Endodermal cell (in vitro differentiated cells): ENCODE measurements around the gene NAALADL2. TPM values are rescaled to one million over a fixed set of nuclear protein-coding genes. Genes with fewer than 3 reads are reported as not detected.

ENCODE experiments used
- DNase-seq: peaks from one replicate; pipeline ENCODE4 v3.0.0-alpha.2; 2017
- H3K27ac ChIP-seq: 2 replicates; pipeline ENCODE4 v1.5.1; 2013; ENCODE audit warnings: mild to moderate bottlenecking, low read depth, low read length, moderate library complexity
- H3K27me3 ChIP-seq: 2 replicates; pipeline ENCODE4 v1.6.1; 2013; ENCODE audit warnings: mild to moderate bottlenecking, low read length, moderate library complexity; ENCODE audit not compliant: insufficient read depth, control insufficient read depth, poor library complexity, severe bottlenecking
- H3K36me3 ChIP-seq: 2 replicates; pipeline ENCODE4 v1.7.0; 2013; ENCODE audit warnings: mild to moderate bottlenecking, low read length, moderate library complexity; ENCODE audit not compliant: control insufficient read depth, insufficient read depth
- H3K4me1 ChIP-seq: one replicate; pipeline ENCODE4 v1.7.0; 2013; ENCODE audit warnings: low read length; ENCODE audit not compliant: control insufficient read depth, insufficient read depth
- H3K4me3 ChIP-seq: 2 replicates; pipeline ENCODE4 v1.5.1; 2013; ENCODE audit warnings: mild to moderate bottlenecking, low read length, moderate library complexity
- H3K9ac ChIP-seq: 2 replicates; pipeline ENCODE4 v1.6.1; 2013; ENCODE audit warnings: mild to moderate bottlenecking, low read length, moderate library complexity; ENCODE audit not compliant: poor library complexity, severe bottlenecking; ENCODE audit errors: extremely low read depth
- H3K9me3 ChIP-seq: 2 replicates; pipeline ENCODE4 v1.6.1; 2013; ENCODE audit warnings: mild to moderate bottlenecking, low read length, moderate library complexity; ENCODE audit not compliant: control insufficient read depth
- H3K27ac Mint-ChIP-seq: 2 replicates; pipeline ENCODE4 v1.8.0; 2020; ENCODE audit warnings: mixed read lengths
- H3K27me3 Mint-ChIP-seq: 2 replicates; pipeline ENCODE4 v1.8.0; 2021; ENCODE audit warnings: mild to moderate bottlenecking, mixed read lengths; ENCODE audit not compliant: insufficient read depth
- H3K36me3 Mint-ChIP-seq: 2 replicates; pipeline ENCODE4 v1.8.0; 2020; ENCODE audit warnings: low read depth, mixed read lengths
- H3K4me1 Mint-ChIP-seq: 2 replicates; pipeline ENCODE4 v1.8.0; 2020; ENCODE audit warnings: mixed read lengths
- H3K4me3 Mint-ChIP-seq: 2 replicates; pipeline ENCODE4 v1.8.0; 2020; ENCODE audit warnings: mild to moderate bottlenecking, moderate library complexity, mixed read lengths
- H3K9me3 Mint-ChIP-seq: 2 replicates; pipeline ENCODE4 v1.8.0; 2020; ENCODE audit warnings: mild to moderate bottlenecking, mixed read lengths
- WGBS, 2 experiments: methylation state at CpG; one replicate each; pipeline versions ENCODE4 v1.1.5 to v1.1.7; 2013; ENCODE audit warnings: missing lambda C conversion rate in 2 of 2, mixed read lengths in 1 of 2; ENCODE audit not compliant: insufficient coverage in 1 of 2, insufficient read length in 1 of 2; 5-methylcytosine and 5-hydroxymethylcytosine counted together
- total RNA-seq, 2 donors: library from RNA; stranded (reverse); fragmentation: NEBNext Ultra II Directional in 1 of 2; extraction: Animal tissue kit (Norgen Biotek cat#: 25700) in 1 of 2; gene quantifications; 2 replicates in 1 of 2; 3 replicates in 1 of 2; pipeline ENCODE4 v1.2.1, GENCODE V29; 2021
- TF ChIP-seq, protein P1 (sequence below): fragments of 200-600 bp; sonication (generic); conservative IDR thresholded peaks from 2 replicates; pipeline ENCODE4 v1.5.0; 2021; ENCODE audit warnings: antibody characterized with exemption, mild to moderate bottlenecking

NAALADL2 gene
- total RNA-seq, 2 donors from 2014 or later, result 1.6 to 1.8 TPM

DNA sequence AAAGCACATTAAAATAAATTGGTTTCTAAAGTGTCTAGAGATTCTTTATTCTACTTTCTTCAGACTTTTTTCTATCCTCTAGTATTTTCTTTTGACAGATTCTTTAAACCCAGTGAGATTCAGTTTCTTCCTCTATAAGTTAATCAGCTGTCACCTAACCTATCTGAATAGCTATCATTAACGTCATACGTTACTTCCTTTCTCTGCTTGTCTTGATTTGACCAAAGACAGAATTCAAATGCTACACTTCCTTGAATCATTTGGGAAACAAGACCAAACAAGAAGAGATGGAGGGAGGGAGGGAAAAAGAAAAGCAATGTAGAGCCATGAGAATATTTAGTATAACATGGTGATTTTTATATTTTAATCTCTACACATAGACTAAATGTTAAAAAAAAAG is 235.2 kb downstream of the NAALADL2 start:
- H3K9me3 ChIP-seq, result no peaks in the 10 kb centered on the region
- H3K27ac ChIP-seq, result no peak overlapping the region
- Mint-ChIP-seq H3K36me3 (no peaks in the 10 kb centered on the region), H3K9me3 (no peaks in the 10 kb centered on the region), H3K27me3 (peaks cover 17% of the 10 kb centered on the region), H3K4me1 (peaks cover 4% of the 10 kb centered on the region), H3K27ac (no peak overlapping the region), H3K4me3 (no peak overlapping the region)
- no peak overlapping the region for H3K4me3 ChIP-seq
- H3K36me3 ChIP-seq, result no peaks in the 10 kb centered on the region
- H3K9ac ChIP-seq, result no peak overlapping the region
- TF ChIP-seq, protein P1, sequence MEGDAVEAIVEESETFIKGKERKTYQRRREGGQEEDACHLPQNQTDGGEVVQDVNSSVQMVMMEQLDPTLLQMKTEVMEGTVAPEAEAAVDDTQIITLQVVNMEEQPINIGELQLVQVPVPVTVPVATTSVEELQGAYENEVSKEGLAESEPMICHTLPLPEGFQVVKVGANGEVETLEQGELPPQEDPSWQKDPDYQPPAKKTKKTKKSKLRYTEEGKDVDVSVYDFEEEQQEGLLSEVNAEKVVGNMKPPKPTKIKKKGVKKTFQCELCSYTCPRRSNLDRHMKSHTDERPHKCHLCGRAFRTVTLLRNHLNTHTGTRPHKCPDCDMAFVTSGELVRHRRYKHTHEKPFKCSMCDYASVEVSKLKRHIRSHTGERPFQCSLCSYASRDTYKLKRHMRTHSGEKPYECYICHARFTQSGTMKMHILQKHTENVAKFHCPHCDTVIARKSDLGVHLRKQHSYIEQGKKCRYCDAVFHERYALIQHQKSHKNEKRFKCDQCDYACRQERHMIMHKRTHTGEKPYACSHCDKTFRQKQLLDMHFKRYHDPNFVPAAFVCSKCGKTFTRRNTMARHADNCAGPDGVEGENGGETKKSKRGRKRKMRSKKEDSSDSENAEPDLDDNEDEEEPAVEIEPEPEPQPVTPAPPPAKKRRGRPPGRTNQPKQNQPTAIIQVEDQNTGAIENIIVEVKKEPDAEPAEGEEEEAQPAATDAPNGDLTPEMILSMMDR, result no peak
- H3K4me1 ChIP-seq, result peaks cover 5% of the 10 kb centered on the region
- DNase-seq, result no peak
- H3K27me3 ChIP-seq, result peaks cover 19% of the 10 kb centered on the region
- 83 to 100% methylated on average over 2 of the region's 2 CpGs for WGBS, 2 experiments

DNA sequence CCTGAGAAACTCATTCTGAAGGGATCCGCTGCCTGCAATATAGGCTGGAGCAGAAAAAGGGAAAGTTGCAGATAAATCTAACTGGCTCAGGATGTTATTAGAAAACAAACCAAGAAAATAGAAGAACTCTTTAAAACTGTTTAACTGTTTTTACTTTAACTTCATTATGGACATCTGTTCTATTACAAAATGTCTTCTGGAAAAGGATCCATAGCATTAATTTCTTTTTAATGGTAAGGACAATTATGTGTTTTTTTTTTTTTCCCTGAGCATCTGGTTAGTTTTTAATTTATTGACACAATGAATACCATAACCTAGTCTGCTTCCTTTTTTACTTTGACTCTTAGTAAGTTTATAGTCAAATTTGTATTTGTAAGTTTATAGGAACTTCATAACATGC is 239.5 kb downstream of the NAALADL2 start:
- no peaks in the 10 kb centered on the region for H3K9me3 ChIP-seq
- no peak overlapping the region for H3K27ac Mint-ChIP-seq
- H3K27me3 Mint-ChIP-seq, result peaks cover 23% of the 10 kb centered on the region
- H3K27ac ChIP-seq, result no peak overlapping the region
- no peaks in the 10 kb centered on the region for H3K36me3 ChIP-seq
- H3K4me3 ChIP-seq, result no peak overlapping the region
- TF ChIP-seq, protein P1, result no peak
- H3K36me3 Mint-ChIP-seq, result no peaks in the 10 kb centered on the region
- peaks cover 7% of the 10 kb centered on the region for H3K4me1 ChIP-seq
- no peak for DNase-seq
- no peak overlapping the region for H3K9ac ChIP-seq
- peaks cover 4% of the 10 kb centered on the region for H3K4me1 Mint-ChIP-seq
- no peak overlapping the region for H3K4me3 Mint-ChIP-seq
- 85 to 100% methylated on average over 1 of the region's 1 CpG for WGBS, 2 experiments
- no peaks in the 10 kb centered on the region for H3K9me3 Mint-ChIP-seq
- peaks cover 44% of the 10 kb centered on the region for H3K27me3 ChIP-seq

DNA sequence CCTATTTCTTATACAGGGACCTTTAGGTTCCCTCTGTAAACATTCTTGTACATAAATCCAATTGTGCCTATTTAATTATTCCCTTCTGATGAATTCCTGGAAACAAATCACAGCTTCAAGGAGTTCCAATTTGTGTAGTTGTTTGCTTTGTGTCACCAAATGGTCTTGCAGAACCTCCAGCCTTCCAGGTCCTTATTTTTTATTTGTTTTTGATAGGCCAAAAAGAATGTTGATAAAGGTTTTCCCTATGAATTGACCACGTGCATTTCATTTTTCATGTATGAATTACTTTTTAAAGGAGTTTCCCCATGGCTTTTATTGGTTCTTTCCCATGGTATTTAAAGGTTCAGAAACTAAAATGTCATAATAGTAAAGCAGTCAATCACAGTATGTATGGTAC is 243.0 kb downstream of the NAALADL2 start:
- Mint-ChIP-seq H3K4me3 (no peak overlapping the region), H3K27ac (no peak overlapping the region), H3K27me3 (peaks cover 21% of the 10 kb centered on the region), H3K9me3 (no peaks in the 10 kb centered on the region), H3K36me3 (no peaks in the 10 kb centered on the region), H3K4me1 (no peaks in the 10 kb centered on the region)
- Histone ChIP-seq H3K9me3 (no peaks in the 10 kb centered on the region), H3K27me3 (peaks cover 54% of the 10 kb centered on the region), H3K4me1 (peaks cover 2% of the 10 kb centered on the region), H3K9ac (no peak overlapping the region), H3K36me3 (no peaks in the 10 kb centered on the region), H3K27ac (no peak overlapping the region), H3K4me3 (no peak overlapping the region)
- no peak for DNase-seq
- TF ChIP-seq, protein P1, result no peak
- WGBS, 2 experiments, result 67 to 80% methylated on average over 1 of the region's 1 CpG
